Fibroblast of mammary gland (primary cell): ENCODE measurements around the gene RAB24.
A peak's percentile ranks its signal among the peaks of the same experiment; 100 is the strongest.

Experiments used
- DNase-seq: peaks from one replicate; pipeline ENCODE4 v3.0.0-alpha.2; 2010; ENCODE audit warnings: low read depth
- H3K4me3 ChIP-seq: 2 replicates; pipeline ENCODE4 v1.5.1; 2011; ENCODE audit warnings: low read depth, mild to moderate bottlenecking, low read length, moderate library complexity; ENCODE audit not compliant: control insufficient read depth
- TF ChIP-seq, protein P1 (sequence below): conservative IDR thresholded peaks from 2 replicates; pipeline ENCODE4 v1.5.1; 2011; ENCODE audit warnings: low read depth, low read length, inconsistent platforms; ENCODE audit not compliant: control insufficient read depth, insufficient read depth

RAB24 gene

DNA sequence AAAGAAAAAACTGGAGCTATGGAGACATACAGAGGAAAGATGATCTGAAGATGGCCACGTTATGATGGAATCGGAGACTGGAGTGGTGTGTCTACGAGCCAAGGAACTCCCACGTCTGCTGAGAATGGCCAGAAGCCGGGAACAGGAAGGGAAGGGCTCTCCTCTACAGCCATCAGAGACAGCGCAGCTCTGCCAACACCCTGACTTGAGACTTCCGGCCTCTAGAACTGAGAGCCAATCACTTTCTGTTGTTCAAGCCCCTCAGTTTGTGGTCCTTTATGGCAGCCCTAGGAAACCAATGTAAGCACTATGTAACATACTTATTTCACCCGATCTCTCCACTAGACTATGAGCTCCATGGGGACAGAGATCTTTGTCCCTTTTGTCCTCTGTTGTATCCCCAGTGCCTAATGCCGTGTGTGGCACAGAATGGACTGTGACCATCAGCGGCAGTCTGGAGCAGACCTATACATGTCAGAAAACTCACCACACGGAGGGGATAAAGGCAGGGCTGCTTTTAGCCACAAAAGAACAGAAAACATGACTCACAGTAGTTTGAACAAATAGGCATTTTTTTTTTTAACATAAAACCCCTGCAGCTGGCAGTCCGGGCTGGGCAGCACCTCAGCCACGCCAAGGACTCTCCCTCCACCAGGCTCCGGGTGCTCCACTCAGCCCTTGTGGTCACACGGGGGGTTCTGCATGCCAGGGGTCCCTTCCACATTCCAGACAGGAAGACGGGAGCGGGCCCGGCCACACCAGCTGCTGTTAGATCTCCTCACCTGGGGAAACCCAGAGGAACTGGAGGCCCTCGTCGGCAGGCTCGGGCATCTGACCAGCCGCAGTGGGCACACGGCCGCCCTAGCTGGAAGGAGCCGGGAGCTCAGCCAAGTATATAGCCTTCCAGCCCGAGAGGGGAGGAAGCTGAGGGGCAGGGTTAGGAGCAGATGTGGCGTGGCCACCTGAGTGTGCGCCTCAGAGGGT, 24.3 kb upstream of the RAB24 start:
- peak; percentile 83 for DNase-seq
- no peak overlapping the region for H3K4me3 ChIP-seq
- TF ChIP-seq, protein P1, sequence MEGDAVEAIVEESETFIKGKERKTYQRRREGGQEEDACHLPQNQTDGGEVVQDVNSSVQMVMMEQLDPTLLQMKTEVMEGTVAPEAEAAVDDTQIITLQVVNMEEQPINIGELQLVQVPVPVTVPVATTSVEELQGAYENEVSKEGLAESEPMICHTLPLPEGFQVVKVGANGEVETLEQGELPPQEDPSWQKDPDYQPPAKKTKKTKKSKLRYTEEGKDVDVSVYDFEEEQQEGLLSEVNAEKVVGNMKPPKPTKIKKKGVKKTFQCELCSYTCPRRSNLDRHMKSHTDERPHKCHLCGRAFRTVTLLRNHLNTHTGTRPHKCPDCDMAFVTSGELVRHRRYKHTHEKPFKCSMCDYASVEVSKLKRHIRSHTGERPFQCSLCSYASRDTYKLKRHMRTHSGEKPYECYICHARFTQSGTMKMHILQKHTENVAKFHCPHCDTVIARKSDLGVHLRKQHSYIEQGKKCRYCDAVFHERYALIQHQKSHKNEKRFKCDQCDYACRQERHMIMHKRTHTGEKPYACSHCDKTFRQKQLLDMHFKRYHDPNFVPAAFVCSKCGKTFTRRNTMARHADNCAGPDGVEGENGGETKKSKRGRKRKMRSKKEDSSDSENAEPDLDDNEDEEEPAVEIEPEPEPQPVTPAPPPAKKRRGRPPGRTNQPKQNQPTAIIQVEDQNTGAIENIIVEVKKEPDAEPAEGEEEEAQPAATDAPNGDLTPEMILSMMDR, result peak; percentile 11

DNA sequence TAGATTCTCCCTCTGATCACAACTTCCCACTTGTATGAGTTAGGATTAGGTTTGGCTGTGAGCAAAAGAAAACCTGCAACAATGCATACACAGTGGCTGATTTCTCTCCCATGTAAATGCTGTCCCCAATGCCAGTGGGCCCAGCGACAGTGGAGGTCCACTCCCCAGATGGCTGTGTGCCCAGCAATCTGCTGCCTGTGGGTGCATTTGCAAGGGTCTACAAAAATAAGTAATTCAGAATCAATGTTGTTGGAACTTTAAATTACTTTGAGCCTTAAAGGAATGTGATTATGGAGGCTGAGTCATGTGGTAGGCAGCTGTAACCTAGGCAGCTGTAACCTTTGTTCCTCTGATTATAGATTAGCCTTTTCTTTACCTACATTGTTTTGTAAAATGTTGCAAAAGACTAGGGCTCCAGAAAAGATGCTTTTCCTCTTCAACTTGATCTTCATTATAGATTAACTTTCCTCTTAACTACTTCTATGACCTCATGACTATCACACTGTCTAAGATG, 22.4 kb upstream of the RAB24 start:
- DNase-seq, result no peak
- H3K4me3 ChIP-seq, result no peak overlapping the region
- TF ChIP-seq, protein P1, result no peak

DNA sequence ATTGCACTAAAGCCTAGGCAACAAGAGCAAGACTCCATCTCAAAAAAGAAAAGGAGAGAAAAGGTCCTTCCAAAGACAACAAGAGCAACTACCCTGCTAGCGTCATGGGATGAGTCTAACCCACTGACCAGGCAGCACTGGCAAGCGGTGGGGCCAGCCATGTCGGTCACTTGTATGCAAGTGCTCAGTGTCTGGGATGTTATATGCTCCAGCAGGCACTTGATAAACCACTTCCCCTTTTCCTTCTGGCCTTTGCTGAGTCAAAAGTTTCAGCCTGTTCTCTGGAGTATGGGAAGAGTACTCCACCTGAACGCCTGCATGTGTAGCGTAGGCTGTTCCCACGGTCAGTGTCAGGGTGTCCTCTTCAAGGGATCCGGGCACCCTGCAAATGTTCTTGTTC, 17.4 kb upstream of the RAB24 start:
- no peak for DNase-seq
- H3K4me3 ChIP-seq, result no peak overlapping the region
- TF ChIP-seq, protein P1, result no peak

DNA sequence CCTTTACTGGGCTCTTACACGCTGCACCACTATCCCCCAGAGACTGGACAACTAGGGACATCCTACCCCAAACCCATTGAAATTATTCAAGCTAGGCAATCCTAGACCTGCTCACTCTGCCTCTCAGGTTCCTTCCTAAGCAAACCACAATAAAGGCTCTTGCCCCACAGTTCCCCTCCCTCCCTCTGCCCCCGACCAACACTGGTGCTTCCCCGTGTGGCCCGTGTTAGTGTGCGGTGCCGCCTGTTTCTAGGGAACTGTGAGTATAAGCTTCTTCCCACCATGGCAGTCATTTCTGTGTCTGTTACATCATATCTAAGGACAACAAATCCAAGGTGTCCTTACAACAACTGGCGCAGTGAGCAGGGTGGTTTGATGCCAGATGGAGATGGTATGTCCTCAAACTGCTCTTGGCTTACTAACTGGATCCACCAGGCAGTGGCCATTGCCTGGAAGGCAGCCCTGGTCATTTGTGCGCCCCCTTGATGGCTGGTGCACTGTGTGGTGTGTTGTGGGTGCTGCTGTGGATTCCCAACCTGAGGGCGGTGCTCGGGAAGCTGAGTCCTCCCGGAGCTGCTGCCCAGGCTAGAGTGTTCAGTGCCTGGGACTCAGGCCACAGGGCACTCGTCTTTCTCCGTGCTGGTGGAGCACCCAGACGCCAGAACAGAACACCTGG, 16.5 kb upstream of the RAB24 start:
- TF ChIP-seq, protein P1, result no peak
- no peak overlapping the region for H3K4me3 ChIP-seq
- no peak for DNase-seq

DNA sequence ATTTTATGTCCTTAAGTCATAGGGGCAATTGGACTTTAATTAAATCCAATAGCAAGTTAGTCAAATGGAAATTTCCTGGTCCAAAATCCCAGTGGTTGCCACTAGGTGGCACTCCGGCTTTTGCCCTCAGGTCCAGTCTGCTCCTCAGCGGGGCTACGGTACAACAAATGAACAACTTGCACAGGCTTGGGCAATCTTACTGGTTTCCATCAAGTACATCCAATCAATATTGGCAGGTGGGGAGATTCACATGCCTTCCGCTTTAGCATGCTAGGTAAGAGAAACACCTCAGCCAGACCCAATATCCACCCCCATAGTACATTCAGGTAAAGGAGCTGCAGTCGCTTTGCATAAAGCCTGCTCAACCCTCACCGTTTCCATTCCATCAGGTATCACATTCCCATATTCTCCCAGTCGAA, 14.4 kb upstream of the RAB24 start:
- TF ChIP-seq, protein P1, result peak; percentile 95
- H3K4me3 ChIP-seq, result no peak overlapping the region
- DNase-seq, result peak; percentile 80

DNA sequence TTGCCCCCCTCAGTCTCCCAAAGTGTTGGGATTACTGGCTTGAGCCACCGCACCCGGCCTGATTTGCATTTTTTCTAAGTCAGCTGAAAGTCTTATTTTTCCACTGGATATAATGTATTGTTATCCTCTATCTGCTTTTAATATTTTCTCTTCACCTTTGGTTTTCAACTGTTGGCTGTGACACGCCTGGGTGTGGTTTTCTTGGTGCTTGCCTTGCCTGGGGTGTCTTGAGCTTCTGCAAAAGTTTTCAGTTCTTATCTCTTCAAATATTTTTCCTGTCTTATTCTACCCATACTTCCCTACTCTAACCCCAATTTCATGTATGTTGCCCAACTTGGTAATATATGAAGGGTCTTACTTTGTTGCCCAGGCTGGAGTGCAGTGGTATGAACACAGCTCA, 12.5 kb upstream of the RAB24 start:
- no peak for DNase-seq
- no peak overlapping the region for H3K4me3 ChIP-seq
- TF ChIP-seq, protein P1, result no peak
